Endothelial cell of umbilical vein (primary cell): ENCODE results near the gene CDC42SE2. TPM values are rescaled to one million over a fixed set of nuclear protein-coding genes. Genes with fewer than 3 reads are reported as not detected.

Experiments
- BruUV-seq: library from RNA; stranded (reverse); fragments of 400-500 nt; replicated peaks from 2 replicates; lab custom pipeline; 2021; lab: Mats Ljungman, UMichigan
- CTCF ChIA-PET: fragments of 300-600, 350-600 bp; sonication (Branson Sonifier 250); formaldehyde crosslinking; loops from one replicate; lab custom pipeline; 2021; ENCODE audit warnings: antibody characterized with exemption, inconsistent platforms; lab: Charles Lee
- POLR2A ChIA-PET: fragments of 300-600, 350-600 bp; sonication (Branson Sonifier 250); formaldehyde crosslinking; loops from one replicate; lab custom pipeline; 2021; ENCODE audit warnings: antibody characterized with exemption, inconsistent platforms; lab: Charles Lee
- DNase-seq: peaks from one replicate; pipeline ENCODE4 v3.0.0-alpha.2; 2011; ENCODE audit warnings: low read depth, low spot score
- FAIRE-seq: peaks from 2 replicates; lab custom pipeline; 2011; peaks lifted over from hg19 to GRCh38; lab: Jason Lieb, UNC
- H2AFZ ChIP-seq: 2 replicates; pipeline ENCODE4 v1.6.0; 2012; ENCODE audit warnings: low read depth, low read length, control low read depth, inconsistent platforms
- H3K27ac ChIP-seq: 2 replicates; pipeline ENCODE4 v1.5.1; 2011; ENCODE audit warnings: low read depth, mild to moderate bottlenecking, control low read depth, low read length, moderate library complexity; ENCODE audit not compliant: insufficient read depth
- H3K27me3 ChIP-seq, 2 experiments: 2 replicates each; pipeline versions ENCODE4 v1.6.0 to v1.6.1; 2011; ENCODE audit warnings: low read length in 2 of 2, mixed read lengths in 1 of 2; ENCODE audit not compliant: control insufficient read depth in 2 of 2, insufficient read depth in 2 of 2
- H3K36me3 ChIP-seq, 2 experiments: 2 replicates in 1 of 2; 3 replicates in 1 of 2; pipeline ENCODE4 v1.5.1; 2011; ENCODE audit warnings: low read length in 2 of 2, mild to moderate bottlenecking in 1 of 2, moderate library complexity in 1 of 2; ENCODE audit not compliant: control insufficient read depth in 2 of 2, insufficient read depth in 2 of 2; ENCODE audit errors: extremely low read depth in 1 of 2
- H3K4me1 ChIP-seq: 3 replicates; pipeline ENCODE4 v1.5.1; 2011; ENCODE audit warnings: mild to moderate bottlenecking, low read length; ENCODE audit not compliant: control insufficient read depth, insufficient read depth; ENCODE audit errors: extremely low read depth
- H3K4me2 ChIP-seq: 2 replicates; pipeline ENCODE4 v1.6.1; 2011; ENCODE audit warnings: low read length, control low read depth, mixed read lengths; ENCODE audit not compliant: insufficient read depth
- H3K4me3 ChIP-seq, 3 experiments: fragments of 200-600 bp in 1 of 3; sonication (generic), shearing (Covaris generic) in 1 of 3; replicated peaks in 1 of 3; 2 replicates each; pipeline ENCODE4 v1.5.1; 2011 to 2016; ENCODE audit warnings: control low read depth in 3 of 3, low read length in 3 of 3, mild to moderate bottlenecking in 2 of 3, inconsistent platforms in 1 of 3, low read depth in 1 of 3, moderate library complexity in 1 of 3; ENCODE audit not compliant: insufficient read depth in 1 of 3
- H3K79me2 ChIP-seq: 2 replicates; pipeline ENCODE4 v1.6.0; 2012; ENCODE audit warnings: low read length, inconsistent platforms; ENCODE audit not compliant: control insufficient read depth, insufficient read depth
- H3K9ac ChIP-seq: replicated peaks from 2 replicates; pipeline ENCODE3; 2011; ENCODE audit warnings: low read length, control low read depth; ENCODE audit not compliant: insufficient read depth; ENCODE audit errors: extremely low read depth
- H3K9me1 ChIP-seq: replicated peaks from 3 replicates; pipeline ENCODE4 v1.6.0; 2011; ENCODE audit warnings: mild to moderate bottlenecking, low read length; ENCODE audit not compliant: control insufficient read depth, insufficient read depth; ENCODE audit errors: extremely low read depth
- H3K9me3 ChIP-seq: replicated peaks from 2 replicates; pipeline ENCODE4 v1.5.1; 2012; ENCODE audit warnings: low read length, inconsistent platforms; ENCODE audit not compliant: control insufficient read depth, insufficient read depth
- H4K20me1 ChIP-seq: replicated peaks from 2 replicates; pipeline ENCODE3; 2011; ENCODE audit warnings: mild to moderate bottlenecking, low read length; ENCODE audit not compliant: control insufficient read depth, insufficient read depth; ENCODE audit errors: extremely low read depth
- EZH2 ChIP-seq: IDR thresholded peaks from 2 replicates; pipeline ENCODE4 v1.6.1; 2012; ENCODE audit warnings: borderline replicate concordance, low read depth, mild to moderate bottlenecking, moderate library complexity, low read length, inconsistent platforms; ENCODE audit not compliant: severe bottlenecking
- FOS ChIP-seq: IDR thresholded peaks from 2 replicates; pipeline ENCODE4 v1.6.1; 2011; ENCODE audit warnings: mild to moderate bottlenecking, low read length, moderate library complexity, borderline replicate concordance; ENCODE audit not compliant: insufficient read depth
- GATA2 ChIP-seq: IDR thresholded peaks from 2 replicates; pipeline ENCODE4 v1.7.0; 2011; ENCODE audit warnings: low read depth, mild to moderate bottlenecking, moderate library complexity, mixed read lengths, low read length; ENCODE audit not compliant: insufficient read length, insufficient read depth
- JUN ChIP-seq: IDR thresholded peaks from 2 replicates; pipeline ENCODE4 v1.6.1; 2011; ENCODE audit warnings: borderline replicate concordance, low read depth; ENCODE audit not compliant: insufficient read length, insufficient read depth
- MYC ChIP-seq: IDR thresholded peaks from one replicate; pipeline ENCODE4 v1.6.1; 2011; ENCODE audit warnings: mild to moderate bottlenecking, low read depth, low read length
- POLR2A ChIP-seq: IDR thresholded peaks from 2 replicates; pipeline ENCODE4 v1.6.1; 2012; ENCODE audit warnings: low read depth, mild to moderate bottlenecking, control low read depth, low read length
- POLR2AphosphoS5 ChIP-seq: IDR thresholded peaks from 2 replicates; pipeline ENCODE4 v1.6.1; 2012; ENCODE audit warnings: low read depth, mild to moderate bottlenecking, control low read depth, low read length, moderate library complexity; ENCODE audit not compliant: insufficient read depth
- dilution Hi-C: fragments of 300-500 bp; cut with MboI; formaldehyde crosslinking; loops from one replicate; pipeline ENCODE4 v1.15.0; 2019; ENCODE audit warnings: low sequenced_read_pairs; ENCODE audit not compliant: extremely low pct_ligation_motif_present
- intact Hi-C: fragments of 100-400 bp; cut with micrococcal nuclease; formaldehyde crosslinking; loops from one replicate; pipeline ENCODE4 v1.10.0; 2022
- polyA plus RNA-seq, 4 experiments: library from polyadenylated mRNA; depleted of rRNA in 3 of 4; stranded (reverse) in 3 of 4; unstranded in 1 of 4; fragments of >200 nt; gene quantifications; 2 replicates each; pipeline versions ENCODE4 v1.2.1 to v1.2.3, GENCODE V29; 2011 to 2012; ENCODE audit warnings: missing spikeins in 1 of 4
- total RNA-seq: library from RNA; stranded (reverse); gene quantifications from 2 replicates; pipeline ENCODE4 v1.2.3, GENCODE V29; 2021
- TF ChIP-seq, protein P1 (sequence below): IDR thresholded peaks from 2 replicates; pipeline ENCODE4 v1.6.1; 2011; ENCODE audit not compliant: insufficient read depth, insufficient read length
- TF ChIP-seq, protein P2 (sequence below), 2 donors: IDR thresholded peaks; 1 replicate in 1 of 2; 2 replicates in 1 of 2; pipeline ENCODE4 v1.5.1; 2011; ENCODE audit warnings: low read length in 2 of 2, mild to moderate bottlenecking in 2 of 2, moderate library complexity in 2 of 2, control low read depth in 1 of 2, inconsistent platforms in 1 of 2, low read depth in 1 of 2; ENCODE audit not compliant: insufficient read depth in 1 of 2; ENCODE audit errors: extremely low read depth in 1 of 2

The CDC42SE2 gene
- total and polyA plus RNA-seq, 2 donors (not counting 3 experiments of a cell fraction or from before 2014, with no cell fraction given), result 14.7 to 21.9 TPM

DNA sequence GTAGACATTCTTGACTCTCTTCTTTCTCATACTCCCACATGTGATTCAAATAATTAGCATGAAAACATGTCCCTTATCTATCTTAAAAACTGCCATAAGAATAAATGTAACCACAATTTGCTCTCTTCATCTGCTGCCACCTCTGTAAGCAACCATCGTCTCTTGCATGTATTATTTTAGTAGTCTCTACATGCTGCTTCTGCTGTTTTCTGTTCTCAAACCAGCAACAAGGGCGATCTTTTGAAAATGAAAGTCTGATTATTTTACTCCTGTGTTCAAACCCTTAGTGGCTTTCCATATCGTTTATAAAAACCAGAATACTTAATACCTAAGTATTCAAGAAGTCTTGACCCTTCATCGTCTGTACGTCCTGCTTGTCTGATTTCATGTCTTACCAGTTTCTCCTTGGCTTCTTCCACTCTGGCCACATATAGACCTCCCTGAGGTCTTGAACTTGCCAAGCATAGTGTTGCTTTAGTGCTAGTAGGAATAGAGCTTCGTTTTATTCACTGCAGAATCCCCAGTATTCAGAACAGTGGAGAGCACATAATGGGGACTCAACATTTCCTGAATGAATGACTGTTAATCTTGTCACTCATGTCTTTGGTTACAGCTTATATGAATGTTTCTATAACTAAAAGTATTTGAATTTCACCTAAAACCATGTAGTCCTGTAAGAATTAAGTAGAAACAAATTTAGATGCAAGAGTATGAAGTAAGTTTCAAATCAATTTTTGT, 10.6 kb downstream of the CDC42SE2 start:
- Histone ChIP-seq H3K9me3 (no peaks in the 10 kb centered on the region), H3K4me1 (peaks cover 9% of the 10 kb centered on the region), H3K79me2 (peaks cover 57% of the 10 kb centered on the region), H3K4me2 (no peak overlapping the region), H3K9me1 (no peaks in the 10 kb centered on the region), H3K9ac (no peak overlapping the region), H2AFZ (no peak overlapping the region), H3K27ac (no peak overlapping the region), H3K4me3 (no peak overlapping the region), H3K36me3 (no peaks in the 10 kb centered on the region), H3K27me3 (no peaks in the 10 kb centered on the region), H4K20me1 (peaks cover 3% of the 10 kb centered on the region)
- ChIA-PET CTCF (interaction anchor here (2.2 kb wide), 1 partner anchor 10 kb away, joined by 11 read pairs; no protein-coding TSS in a partner anchor), POLR2A (interaction anchor here (1.8 kb wide), 1 partner anchor 10 kb away, joined by 4 read pairs; no protein-coding TSS in a partner anchor)
- dilution Hi-C loops (no loop called here), intact Hi-C loops (no loop called here)
- TF ChIP-seq FOS (no peak), MYC (no peak), POLR2A (no peak), JUN (no peak)
- TF ChIP-seq, protein P1, sequence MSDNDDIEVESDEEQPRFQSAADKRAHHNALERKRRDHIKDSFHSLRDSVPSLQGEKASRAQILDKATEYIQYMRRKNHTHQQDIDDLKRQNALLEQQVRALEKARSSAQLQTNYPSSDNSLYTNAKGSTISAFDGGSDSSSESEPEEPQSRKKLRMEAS, result no peak
- BruUV-seq, result no TSS peak
- no peak for DNase-seq
- peak; percentile 59 for FAIRE-seq

DNA sequence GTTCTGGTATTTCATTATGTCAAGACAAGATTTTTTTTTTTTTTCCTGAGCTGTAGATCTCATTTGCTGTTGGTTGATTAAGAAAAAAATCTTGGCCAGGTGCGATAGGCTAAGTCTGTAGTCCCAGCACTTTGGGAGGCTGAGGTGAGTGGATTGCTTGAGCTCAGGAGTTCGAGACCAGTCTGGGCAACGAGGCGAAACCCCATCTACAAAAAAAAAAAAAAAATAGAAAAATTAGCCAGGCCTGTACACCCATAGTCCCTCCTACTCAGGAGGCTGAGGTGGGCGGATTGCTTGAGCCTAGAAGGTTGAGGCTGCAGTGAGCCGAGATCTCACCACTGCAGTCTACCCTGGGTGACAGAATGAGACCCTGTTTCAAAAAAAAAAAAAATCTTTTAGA, 12.2 kb downstream of the CDC42SE2 start:
- FAIRE-seq, result no peak
- no peak for DNase-seq
- H3K9ac ChIP-seq, result no peak overlapping the region
- intact Hi-C loops (no loop called here), dilution Hi-C loops (no loop called here)
- peaks cover 62% of the 10 kb centered on the region for H3K79me2 ChIP-seq
- peaks cover 1% of the 10 kb centered on the region for H3K4me1 ChIP-seq
- POLR2A ChIA-PET, result no interaction called here
- no TSS peak for BruUV-seq
- H3K9me3 ChIP-seq, result no peaks in the 10 kb centered on the region
- H4K20me1 ChIP-seq, result peaks cover 3% of the 10 kb centered on the region
- no peaks in the 10 kb centered on the region for H3K27me3 ChIP-seq
- no peak overlapping the region for H3K4me3 ChIP-seq
- H3K9me1 ChIP-seq, result no peaks in the 10 kb centered on the region
- no peak overlapping the region for H3K4me2 ChIP-seq
- CTCF ChIA-PET, result interaction anchor here (0.7 to 2.2 kb wide), 6 partner anchors 10 to 123 kb away, joined by 3 to 11 read pairs (median 4); partner anchors contain the start of gene HINT1
- no peak overlapping the region for H3K27ac ChIP-seq
- no peak overlapping the region for H2AFZ ChIP-seq
- H3K36me3 ChIP-seq, result no peaks in the 10 kb centered on the region
- TF ChIP-seq JUN, result no peak
- TF ChIP-seq, protein P1, result no peak
- TF ChIP-seq MYC, result no peak
- TF ChIP-seq POLR2AphosphoS5, result no peak
- TF ChIP-seq FOS, result no peak
- TF ChIP-seq GATA2, result no peak
- TF ChIP-seq, protein P2, sequence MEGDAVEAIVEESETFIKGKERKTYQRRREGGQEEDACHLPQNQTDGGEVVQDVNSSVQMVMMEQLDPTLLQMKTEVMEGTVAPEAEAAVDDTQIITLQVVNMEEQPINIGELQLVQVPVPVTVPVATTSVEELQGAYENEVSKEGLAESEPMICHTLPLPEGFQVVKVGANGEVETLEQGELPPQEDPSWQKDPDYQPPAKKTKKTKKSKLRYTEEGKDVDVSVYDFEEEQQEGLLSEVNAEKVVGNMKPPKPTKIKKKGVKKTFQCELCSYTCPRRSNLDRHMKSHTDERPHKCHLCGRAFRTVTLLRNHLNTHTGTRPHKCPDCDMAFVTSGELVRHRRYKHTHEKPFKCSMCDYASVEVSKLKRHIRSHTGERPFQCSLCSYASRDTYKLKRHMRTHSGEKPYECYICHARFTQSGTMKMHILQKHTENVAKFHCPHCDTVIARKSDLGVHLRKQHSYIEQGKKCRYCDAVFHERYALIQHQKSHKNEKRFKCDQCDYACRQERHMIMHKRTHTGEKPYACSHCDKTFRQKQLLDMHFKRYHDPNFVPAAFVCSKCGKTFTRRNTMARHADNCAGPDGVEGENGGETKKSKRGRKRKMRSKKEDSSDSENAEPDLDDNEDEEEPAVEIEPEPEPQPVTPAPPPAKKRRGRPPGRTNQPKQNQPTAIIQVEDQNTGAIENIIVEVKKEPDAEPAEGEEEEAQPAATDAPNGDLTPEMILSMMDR (IDR thresholded peaks at IDR 0.05; ENCODE audit: extremely low read depth in 1 of 2, insufficient read depth in 1 of 2, low read depth in 1 of 2, low read length in 2 of 2), result no peak
- TF ChIP-seq POLR2A, result no peak
- no peak for TF ChIP-seq EZH2
